GM12892 (cell line): ENCODE results near the gene SSH3.

Source experiments
- POLR2A ChIP-seq: IDR thresholded peaks from 2 replicates; pipeline ENCODE4 v1.6.1; 2011; ENCODE audit warnings: low read depth, low read length, control low read depth
- POLR2AphosphoS5 ChIP-seq: IDR thresholded peaks from 2 replicates; pipeline ENCODE4 v1.6.1; 2011; ENCODE audit warnings: low read depth, low read length, control low read depth

DNA sequence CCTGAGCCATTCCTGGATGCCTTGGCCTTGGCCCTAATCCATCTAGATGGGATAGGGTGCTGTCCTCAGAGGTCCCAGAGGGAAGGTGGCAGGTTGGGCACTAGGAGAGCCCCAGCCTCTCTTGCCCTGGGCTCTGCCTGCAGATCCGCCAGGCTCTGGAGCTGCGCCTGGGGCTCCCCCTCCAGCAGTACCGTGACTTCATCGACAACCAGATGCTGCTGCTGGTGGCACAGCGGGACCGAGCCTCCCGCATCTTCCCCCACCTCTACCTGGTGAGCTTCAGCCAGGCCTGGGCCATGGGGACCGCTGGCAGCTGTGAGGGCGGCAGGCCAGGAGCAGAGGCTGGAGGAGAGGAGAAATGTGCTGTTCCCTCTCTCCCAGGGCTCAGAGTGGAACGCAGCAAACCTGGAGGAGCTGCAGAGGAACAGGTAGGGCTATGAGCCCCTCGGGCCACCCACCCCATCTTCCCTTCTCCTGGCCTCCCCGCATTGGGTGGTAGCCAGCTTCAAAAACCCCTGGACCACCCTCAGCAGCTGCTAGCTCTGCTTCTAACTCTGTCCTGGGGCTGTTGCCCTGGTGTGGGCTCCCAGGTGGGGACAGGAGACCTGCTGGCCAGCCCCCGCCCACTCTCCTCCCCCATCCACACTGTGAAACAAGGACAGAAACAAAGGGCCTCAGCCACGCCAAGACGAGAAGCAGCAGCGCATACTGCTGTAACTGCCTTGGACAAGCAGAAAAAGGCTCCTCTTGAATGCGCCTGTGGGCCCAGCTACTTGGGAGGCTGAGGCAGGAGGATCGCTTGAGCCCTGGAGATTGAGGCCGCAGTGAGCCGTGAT lies 4.9 kb downstream of the SSH3 start:
- TF ChIP-seq POLR2A (no peak), POLR2AphosphoS5 (no peak)
